Measurements from ENCODE around the gene CARD8.
"Not testable (repeated sequence)": the region's sequence is repeated elsewhere in the genome, so short reads cannot be mapped to it uniquely, and the experiment has no call there.

The CARD8 gene

GRCh38 chr19:48255376-48256303 is at the start of gene CARD8:
TSS of gene CARD8 (minus strand) at chr19:48255912. CDS start at chr19:48241020, 14,892 bp downstream.
- DNase-seq (ENCODE audit: low read depth in 4 of 4, low spot score in 1 of 4) = peak; percentile 42 to 65 (median 50)

GRCh38 chr19:48303866-48304265 is 48.2 kb upstream of the CARD8 start:
- DNase-seq (ENCODE audit: low read depth in 4 of 4, low spot score in 1 of 4) = no peak

- DNase-seq (ENCODE audit: low read depth in 4 of 4, low spot score in 1 of 4) = no peak
Observed at GRCh38 chr19:48303367-48303766, 47.7 kb upstream of the CARD8 start.

GRCh38 chr19:48302600-48302959 is 46.9 kb upstream of the CARD8 start:
- no peak for DNase-seq (ENCODE audit: low read depth in 4 of 4, low spot score in 1 of 4)

GRCh38 chr19:48301886-48302599 is 46.3 kb upstream of the CARD8 start:
- DNase-seq (ENCODE audit: low read depth in 4 of 4, low spot score in 1 of 4) = no peak

- DNase-seq (ENCODE audit: low read depth in 4 of 4, low spot score in 1 of 4) = no peak
Observed at GRCh38 chr19:48297975-48298374, 42.3 kb upstream of the CARD8 start.

GRCh38 chr19:48296963-48297734 is 41.4 kb upstream of the CARD8 start:
- no peak for DNase-seq (ENCODE audit: low read depth in 4 of 4, low spot score in 1 of 4)

GRCh38 chr19:48295458-48295857 is 39.7 kb upstream of the CARD8 start:
- no peak for DNase-seq (ENCODE audit: low read depth in 4 of 4, low spot score in 1 of 4)

- no peak for DNase-seq (ENCODE audit: low read depth in 4 of 4, low spot score in 1 of 4)
Observed at GRCh38 chr19:48292798-48293197, 37.1 kb upstream of the CARD8 start.

- not testable (repeated sequence) for DNase-seq (ENCODE audit: low read depth in 4 of 4, low spot score in 1 of 4)
Observed at GRCh38 chr19:48291489-48291815, 35.7 kb upstream of the CARD8 start.

- peak; percentile 44 to 49 (median 46) for DNase-seq (ENCODE audit: low read depth in 4 of 4, low spot score in 1 of 4)
Observed at GRCh38 chr19:48290771-48291488, 35.2 kb upstream of the CARD8 start.

GRCh38 chr19:48290401-48290770 is 34.7 kb upstream of the CARD8 start:
- DNase-seq (ENCODE audit: low read depth in 4 of 4, low spot score in 1 of 4) = no peak

- DNase-seq (ENCODE audit: low read depth in 4 of 4, low spot score in 1 of 4) = no peak
Observed at GRCh38 chr19:48287748-48288147, 32.0 kb upstream of the CARD8 start.

GRCh38 chr19:48284896-48285295 is 29.2 kb upstream of the CARD8 start:
- DNase-seq (ENCODE audit: low read depth in 4 of 4, low spot score in 1 of 4) = no peak

- no peak for DNase-seq (ENCODE audit: low read depth in 4 of 4, low spot score in 1 of 4)
Observed at GRCh38 chr19:48283908-48284307, 28.2 kb upstream of the CARD8 start.

- no peak for DNase-seq (ENCODE audit: low read depth in 4 of 4, low spot score in 1 of 4)
Observed at GRCh38 chr19:48279747-48280146, 24.0 kb upstream of the CARD8 start.

- no peak for DNase-seq (ENCODE audit: low read depth in 4 of 4, low spot score in 1 of 4)
Observed at GRCh38 chr19:48274938-48275337, 19.2 kb upstream of the CARD8 start.

GRCh38 chr19:48274173-48274572 is 18.5 kb upstream of the CARD8 start:
- DNase-seq (ENCODE audit: low read depth in 4 of 4, low spot score in 1 of 4) = no peak

GRCh38 chr19:48271531-48272151 is 15.9 kb upstream of the CARD8 start:
- DNase-seq (ENCODE audit: low read depth in 4 of 4, low spot score in 1 of 4) = no peak

- DNase-seq (ENCODE audit: low read depth in 4 of 4, low spot score in 1 of 4) = not testable (repeated sequence)
Observed at GRCh38 chr19:48269617-48270026, 13.9 kb upstream of the CARD8 start.

GRCh38 chr19:48265326-48265725 is 9.6 kb upstream of the CARD8 start:
- not testable (repeated sequence) for DNase-seq (ENCODE audit: low read depth in 4 of 4, low spot score in 1 of 4)
